GM18502 (cell line): ENCODE measurements around the gene FYN.

Experiments used
- ATAC-seq: cut with Tn5 transposase; IDR thresholded peaks from one replicate; pipeline ENCODE4 v1.9.1; 2021; ENCODE audit warnings: mild to moderate bottlenecking; ENCODE audit not compliant: unreplicated experiment, poor library complexity

The FYN gene

GRCh38 chr6:111759836-111760785 lies 113.1 kb downstream of the FYN start:
- no peak for ATAC-seq

- no peak for ATAC-seq
Measured at GRCh38 chr6:111759331-111759835, 113.9 kb downstream of the FYN start.

GRCh38 chr6:111758608-111759329 lies 114.5 kb downstream of the FYN start:
- no peak for ATAC-seq

- ATAC-seq, result no peak
Measured at GRCh38 chr6:111757342-111757741, 115.9 kb downstream of the FYN start.

- no peak for ATAC-seq
Measured at GRCh38 chr6:111754423-111754822, 118.8 kb downstream of the FYN start.

GRCh38 chr6:111753573-111753972 lies 119.7 kb downstream of the FYN start:
- ATAC-seq, result no peak

- ATAC-seq, result no peak
Measured at GRCh38 chr6:111752476-111752875, 120.8 kb downstream of the FYN start.

- ATAC-seq, result peak; percentile 93
Measured at GRCh38 chr6:111750753-111751673, 122.2 kb downstream of the FYN start.

GRCh38 chr6:111750153-111750552 lies 123.1 kb downstream of the FYN start:
- ATAC-seq, result no peak

GRCh38 chr6:111748231-111748647 lies 125.0 kb downstream of the FYN start:
- ATAC-seq, result no peak

- ATAC-seq, result no peak
Measured at GRCh38 chr6:111747829-111748228, 125.4 kb downstream of the FYN start.

- no peak for ATAC-seq
Measured at GRCh38 chr6:111747396-111747795, 125.9 kb downstream of the FYN start.

- ATAC-seq, result no peak
Measured at GRCh38 chr6:111746983-111747382, 126.3 kb downstream of the FYN start.

GRCh38 chr6:111745636-111746035 lies 127.6 kb downstream of the FYN start:
- no peak for ATAC-seq

- ATAC-seq, result no peak
Measured at GRCh38 chr6:111745186-111745585, 128.1 kb downstream of the FYN start.

GRCh38 chr6:111743862-111744692 lies 129.2 kb downstream of the FYN start:
- ATAC-seq, result no peak

- no peak for ATAC-seq
Measured at GRCh38 chr6:111743360-111743759, 129.9 kb downstream of the FYN start.

- ATAC-seq, result peak; percentile 52
Measured at GRCh38 chr6:111741177-111741952, 131.9 kb downstream of the FYN start.

GRCh38 chr6:111740506-111740905 lies 132.7 kb downstream of the FYN start:
- no peak for ATAC-seq
